ENCODE data around the gene ZNF474.

The ZNF474 gene

GRCh38 chr5:122118356-122118948 lies 10.9 kb upstream of the ZNF474 start:
- DNase-seq, result no peak
- no peak for ATAC-seq

DNA sequence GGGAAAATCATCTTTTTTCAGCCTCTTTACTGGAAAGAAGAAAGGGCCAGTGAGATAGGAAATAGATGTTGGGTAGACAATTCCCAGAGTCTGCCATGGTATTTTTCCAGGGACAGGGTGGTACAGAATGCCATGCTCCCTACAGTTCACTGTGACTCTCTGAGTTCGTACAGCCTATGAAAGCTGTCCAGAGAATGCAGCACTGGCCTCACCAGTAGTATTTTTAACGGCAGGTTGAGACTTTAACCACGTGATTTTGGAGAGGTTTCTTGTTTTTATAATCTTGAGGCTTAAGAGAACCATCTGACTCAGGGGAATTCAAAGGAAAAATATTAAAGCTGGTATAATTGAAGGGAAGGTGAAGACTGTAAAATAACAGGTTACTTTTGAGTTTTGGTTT lies 10.1 kb upstream of the ZNF474 start:
- ATAC-seq (no peak), DNase-seq (no peak)

- ATAC-seq, result no peak
These were observed 8.9 kb upstream of the ZNF474 start for GRCh38 chr5:122120493-122120892.

DNA sequence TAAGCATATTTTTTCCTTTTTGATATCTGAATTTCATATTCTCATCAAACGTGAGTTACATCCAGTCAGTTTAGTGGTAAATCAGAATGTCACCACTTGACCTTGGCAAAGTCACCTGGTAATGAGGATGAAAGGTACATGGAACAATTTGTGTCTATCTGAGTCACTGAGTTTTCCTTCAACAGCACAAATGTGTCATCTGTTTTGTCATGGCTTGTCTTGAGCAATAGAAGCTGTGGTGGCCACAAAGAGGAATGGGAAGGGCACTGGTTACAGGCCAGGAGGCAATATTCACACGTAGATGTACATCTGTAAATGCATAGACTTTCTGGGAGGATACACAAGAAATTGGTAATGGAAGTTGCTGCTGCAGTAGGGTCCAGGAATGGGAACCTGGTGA lies 8.4 kb upstream of the ZNF474 start:
- no peak for ATAC-seq
- DNase-seq, result no peak

More at GRCh38 chr5:122120493-122120892, 8.9 kb upstream of the ZNF474 start:
- DNase-seq, result no peak

DNA sequence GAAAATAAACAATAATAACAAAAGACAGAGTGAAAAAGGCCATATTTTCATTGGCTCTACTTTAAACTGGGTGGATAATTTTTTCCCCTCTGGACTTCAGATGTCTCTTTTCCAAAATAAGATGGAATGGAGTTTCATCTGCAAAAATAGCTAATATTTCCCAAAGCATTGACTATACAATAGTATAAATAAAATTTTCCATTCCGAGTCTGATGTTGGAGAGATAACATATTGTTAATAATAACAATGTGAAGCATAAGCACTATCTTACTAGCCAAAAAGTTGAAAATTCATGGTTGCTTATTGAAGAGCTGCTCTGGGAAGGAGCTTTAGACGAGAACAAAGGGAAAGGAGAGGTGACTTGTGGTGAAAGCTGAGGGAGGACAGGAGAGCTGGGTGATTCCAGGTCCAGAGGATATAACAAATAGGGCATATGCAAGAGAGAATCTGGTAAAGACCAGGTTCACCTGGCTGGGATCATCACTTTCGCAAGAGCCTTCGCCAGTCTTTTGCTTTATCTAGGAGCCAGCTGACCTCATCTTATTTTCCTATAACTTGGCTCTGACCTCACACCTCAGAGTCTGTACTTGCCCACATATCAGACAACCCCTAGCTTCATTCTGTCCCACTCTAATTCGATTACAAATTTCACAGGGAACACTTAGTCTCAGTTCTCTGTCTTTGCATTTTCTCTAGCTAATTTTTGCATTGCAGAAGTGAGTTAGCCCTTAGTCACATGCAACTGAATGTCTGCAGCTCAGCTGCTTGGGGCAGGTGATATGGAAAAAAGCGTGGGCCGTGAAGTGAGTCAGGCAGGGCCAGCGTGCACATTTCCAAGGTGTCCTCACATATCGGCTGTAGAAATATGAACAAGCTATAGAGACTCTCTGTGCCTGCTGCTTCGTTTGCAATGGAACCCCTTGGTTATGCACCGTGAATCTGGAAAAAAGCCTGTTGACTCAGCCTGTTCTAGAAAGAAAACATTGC lies 7.6 kb upstream of the ZNF474 start:
- DNase-seq, result no peak
- peak; percentile 66 for ATAC-seq

- no peak for DNase-seq
These were observed 4.6 kb upstream of the ZNF474 start for GRCh38 chr5:122124766-122125165.

DNA sequence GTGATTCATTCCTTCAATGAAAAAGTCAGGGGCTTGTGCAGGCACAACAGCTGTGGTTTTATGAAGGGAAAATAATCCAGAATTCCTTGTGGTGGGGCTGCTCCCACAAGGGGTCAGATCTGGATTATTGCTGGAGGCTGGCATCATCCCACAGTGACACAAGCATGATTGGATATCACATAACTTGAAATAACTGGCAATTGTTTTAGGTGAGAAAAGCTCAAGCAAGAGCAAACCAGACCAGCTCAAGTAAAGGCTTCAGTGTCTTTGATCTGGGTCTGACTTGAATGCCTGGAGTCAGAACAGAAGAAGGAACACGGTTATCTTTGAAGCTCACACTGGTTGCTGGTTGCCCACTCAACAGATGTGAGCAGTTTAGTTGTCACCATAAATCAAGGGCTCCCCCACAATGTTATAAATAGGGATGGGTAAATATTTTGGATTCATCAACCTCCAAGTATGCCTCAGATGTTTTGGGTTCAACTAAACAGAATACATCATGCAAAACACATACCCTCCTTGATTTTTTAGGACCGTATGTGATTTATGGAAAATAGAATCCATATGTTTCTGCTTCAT lies 3.1 kb upstream of the ZNF474 start:
- ATAC-seq (no peak), DNase-seq (no peak)

More at GRCh38 chr5:122124766-122125165, 4.6 kb upstream of the ZNF474 start:
- ATAC-seq, result no peak

GRCh38 chr5:122126756-122127321 lies 2.5 kb upstream of the ZNF474 start:
- ATAC-seq, result no peak
- no peak for DNase-seq

GRCh38 chr5:122130152-122130551 lies 806 bp downstream of the ZNF474 start:
- DNase-seq, result no peak
- ATAC-seq, result no peak

DNA sequence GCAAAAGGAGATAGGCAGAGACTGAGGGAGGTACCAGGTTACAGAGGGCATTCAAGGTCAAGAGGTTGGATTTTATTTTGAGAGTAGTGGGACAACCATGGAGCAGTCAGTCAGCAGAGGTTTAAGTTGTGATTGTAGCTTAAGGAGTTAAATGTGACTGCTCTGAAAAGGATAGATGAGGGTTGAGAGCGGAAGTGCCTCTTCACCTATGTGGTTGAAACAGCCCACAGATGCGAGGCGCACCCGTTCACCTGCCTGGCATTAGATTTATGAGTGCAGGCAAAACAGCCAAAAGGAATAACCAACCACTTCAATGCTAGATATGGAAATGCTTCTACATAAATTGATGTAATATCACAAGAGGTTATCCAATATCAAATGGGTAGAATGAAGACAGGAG lies 8.4 kb downstream of the ZNF474 start:
- ATAC-seq (peak; percentile 9), DNase-seq (no peak)

- ATAC-seq, result no peak
- no peak for DNase-seq
These were observed 9.0 kb downstream of the ZNF474 start for GRCh38 chr5:122138356-122138755.

DNA sequence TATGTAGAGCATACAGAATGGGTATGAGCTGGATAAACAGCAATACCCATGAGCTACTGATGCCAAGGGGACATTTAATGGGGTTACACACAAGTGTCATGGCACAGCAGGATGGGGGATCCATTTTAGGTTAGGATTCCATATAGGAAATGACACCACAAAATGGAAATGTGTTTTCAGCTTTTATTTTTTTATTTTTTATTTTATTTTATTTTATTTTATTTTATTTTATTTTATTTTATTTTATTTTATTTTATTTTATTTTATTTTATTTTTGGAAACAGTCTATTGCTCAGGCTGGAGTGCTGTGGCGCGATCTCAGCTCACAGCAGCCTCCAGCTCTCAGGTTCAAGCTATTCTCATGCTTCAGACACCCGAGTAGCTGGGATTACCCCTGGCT lies 11.6 kb downstream of the ZNF474 start:
- DNase-seq (no peak), ATAC-seq (no peak)

DNA sequence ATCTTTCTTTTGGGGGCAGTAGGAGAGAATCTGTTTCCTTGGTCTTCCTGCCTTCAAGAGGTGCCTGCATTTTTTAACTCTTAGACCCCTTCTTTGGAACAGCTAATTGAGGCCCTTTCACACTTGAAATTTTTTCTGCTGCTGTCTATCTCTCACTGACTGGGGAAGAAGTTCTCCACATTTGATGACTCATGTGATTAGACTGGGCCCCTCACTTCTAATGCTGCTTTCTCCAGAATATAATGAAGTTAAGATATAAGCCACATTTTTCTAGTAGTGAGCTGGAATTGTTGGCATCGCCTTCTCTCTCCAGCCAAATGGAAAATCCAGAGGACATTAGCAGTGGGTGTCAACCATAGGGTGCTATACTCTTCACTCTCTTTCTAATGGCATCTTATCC lies 12.4 kb downstream of the ZNF474 start:
- DNase-seq, result no peak
- no peak for ATAC-seq

DNA sequence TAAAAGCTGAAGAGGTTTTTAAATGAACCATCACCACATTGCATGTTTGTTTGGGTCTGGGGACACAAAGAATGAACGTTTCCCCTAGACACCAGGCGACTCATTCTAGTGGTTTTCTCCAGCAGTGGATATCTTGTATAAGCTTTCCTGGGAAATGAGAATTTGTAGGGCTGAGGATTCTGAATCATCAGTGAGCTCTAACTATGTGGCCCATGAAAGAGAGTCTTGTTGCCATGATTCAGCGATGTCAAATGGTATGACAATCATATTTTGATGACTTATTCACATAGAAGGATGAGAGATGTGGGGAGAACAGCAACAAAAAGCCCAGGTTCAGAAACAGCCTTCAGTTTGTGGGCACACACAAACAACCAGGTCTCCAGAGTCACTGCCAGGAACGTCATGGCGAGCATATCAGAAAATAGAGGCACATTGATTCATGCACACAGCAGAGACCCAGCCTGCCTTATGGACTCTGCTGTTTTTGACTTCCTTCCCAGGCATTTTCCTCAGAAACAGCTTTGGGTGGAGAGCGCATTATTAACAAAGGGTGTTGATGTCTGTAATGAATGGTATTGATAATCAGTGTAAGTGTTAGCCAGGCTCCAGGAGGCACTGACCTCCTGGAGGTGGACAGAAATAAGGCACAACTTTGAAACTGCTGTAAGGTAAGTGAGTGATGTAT lies 13.3 kb downstream of the ZNF474 start:
- ATAC-seq (no peak), DNase-seq (no peak)

GRCh38 chr5:122144236-122144635 lies 14.9 kb downstream of the ZNF474 start:
- ATAC-seq, result no peak

GRCh38 chr5:122145906-122146305 lies 16.6 kb downstream of the ZNF474 start:
- DNase-seq (no peak), ATAC-seq (no peak)

More at GRCh38 chr5:122144236-122144635, 14.9 kb downstream of the ZNF474 start:
- DNase-seq, result no peak

DNA sequence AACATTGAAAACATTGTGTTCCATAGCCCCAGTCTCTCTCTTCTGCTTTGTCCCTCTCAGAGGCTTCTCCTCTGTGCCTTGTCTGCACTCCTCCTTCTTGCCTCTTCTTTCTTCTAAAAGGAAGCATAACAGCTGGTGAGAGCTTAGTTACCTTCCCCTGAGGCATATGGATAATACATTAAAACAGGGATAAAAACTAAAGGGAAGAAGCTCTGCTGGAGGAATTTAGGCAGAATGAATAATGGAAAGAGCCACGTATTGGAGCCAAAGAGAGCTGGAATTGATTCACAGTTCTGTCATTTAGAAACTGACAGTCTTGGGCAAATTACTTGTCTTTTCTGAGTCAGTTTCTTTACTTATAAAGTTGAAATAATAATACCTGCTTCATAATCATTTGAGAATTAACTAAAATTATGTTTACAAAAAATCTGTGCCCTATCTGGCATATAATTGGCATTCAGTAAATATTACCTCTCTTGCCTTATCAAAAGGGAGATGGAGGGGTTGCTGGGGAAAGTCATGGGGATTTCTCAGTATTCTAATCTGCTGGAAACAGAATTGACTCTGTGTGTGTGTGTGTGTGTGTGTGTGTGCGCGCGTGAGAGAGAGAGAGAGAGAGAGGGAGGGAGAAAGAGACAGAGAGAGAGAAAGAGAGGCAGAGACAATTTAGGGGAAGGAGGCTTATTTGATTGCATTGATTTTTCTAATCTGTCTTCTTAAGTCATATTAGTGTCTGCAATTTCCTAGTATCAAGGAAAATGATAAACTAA lies 20.2 kb downstream of the ZNF474 start:
- DNase-seq (no peak), ATAC-seq (no peak)

DNA sequence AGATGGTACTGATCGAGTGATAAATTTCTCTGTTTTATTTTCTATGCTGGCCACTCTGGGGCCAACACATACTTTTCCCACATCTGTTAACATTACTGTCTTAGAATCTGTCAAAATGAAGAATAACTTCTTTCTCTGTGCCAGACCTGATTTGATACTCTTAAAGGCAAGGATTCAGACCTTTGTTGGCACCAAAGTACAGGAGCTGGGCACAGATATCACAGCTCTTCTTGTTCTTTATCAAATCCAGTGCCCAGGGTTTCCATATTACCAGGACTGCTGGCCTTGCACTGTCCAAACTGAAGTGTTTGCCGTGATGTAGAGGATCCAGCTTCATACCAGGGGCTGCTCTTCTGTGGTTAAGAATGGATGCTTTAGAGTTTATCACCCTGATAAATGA lies 20.9 kb downstream of the ZNF474 start:
- no peak for DNase-seq
- no peak for ATAC-seq

DNA sequence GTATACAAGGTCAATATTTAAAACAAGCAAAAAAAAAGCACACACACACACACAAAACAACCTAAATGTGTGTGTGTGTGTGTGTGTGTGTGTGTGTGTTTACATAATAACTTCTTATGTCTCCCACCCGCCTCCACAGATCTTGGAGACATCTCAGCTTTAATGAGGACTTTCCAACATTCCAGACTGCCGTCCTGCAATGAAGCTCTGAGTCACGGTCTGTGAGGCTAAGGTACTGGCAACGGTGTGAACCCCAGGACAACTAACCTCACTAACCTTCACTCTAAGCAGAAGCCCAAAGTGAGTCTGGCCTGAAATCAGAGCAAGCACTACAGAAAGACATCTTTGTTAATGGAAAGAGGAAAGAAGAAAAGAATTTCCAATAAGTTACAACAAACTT lies 22.3 kb downstream of the ZNF474 start:
- ATAC-seq, result no peak
- no peak for DNase-seq

DNA sequence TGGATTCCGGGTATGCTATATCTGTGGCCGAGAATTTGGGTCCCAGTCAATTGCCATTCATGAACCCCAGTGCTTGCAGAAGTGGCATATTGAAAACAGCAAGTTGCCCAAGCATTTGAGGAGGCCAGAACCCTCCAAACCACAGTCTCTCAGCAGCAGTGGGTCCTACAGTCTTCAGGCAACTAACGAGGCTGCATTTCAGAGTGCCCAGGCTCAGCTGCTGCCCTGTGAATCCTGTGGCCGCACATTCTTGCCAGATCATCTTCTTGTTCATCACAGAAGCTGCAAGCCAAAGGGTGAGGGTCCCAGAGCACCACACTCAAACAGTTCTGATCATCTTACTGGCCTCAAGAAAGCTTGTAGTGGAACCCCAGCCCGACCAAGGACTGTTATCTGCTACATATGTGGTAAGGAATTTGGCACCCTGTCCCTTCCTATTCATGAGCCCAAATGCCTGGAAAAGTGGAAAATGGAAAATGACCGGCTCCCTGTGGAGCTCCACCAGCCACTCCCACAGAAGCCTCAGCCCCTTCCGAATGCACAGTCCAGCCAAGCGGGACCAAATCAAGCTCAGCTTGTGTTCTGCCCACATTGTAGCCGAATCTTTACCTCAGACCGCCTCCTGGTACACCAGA lies 23.0 kb downstream of the ZNF474 start:
- ATAC-seq, result no peak
- DNase-seq, result no peak

- no peak for ATAC-seq
- DNase-seq, result no peak
These were observed 23.9 kb downstream of the ZNF474 start for GRCh38 chr5:122153230-122153629.

All from stimulated activated naive CD8-positive, alpha-beta T cell treated with anti-CD3 and anti-CD28 coated beads, Interleukin-15, Interleukin-2, amounts not matched to agents 100 U/mL and 50 U/mL, for 24 hours (primary cell).